ENCODE results near the gene GTF3C2. TPM values are rescaled to one million over a fixed set of nuclear protein-coding genes. Genes with fewer than 3 reads are reported as not detected.

Gene GTF3C2
- total and polyA plus RNA-seq, 2 of the 13 experiments (the other 11 are each of a cell fraction or from before 2014, with no cell fraction given) = 77.5 to 130 TPM

- TF ChIP-seq ZHX2 (IDR thresholded peaks at IDR 0.05; ENCODE audit: low read depth) (peak; percentile 73), ZHX2 (CRISPR knock-in tag; IDR thresholded peaks at IDR 0.05; ENCODE audit: borderline replicate concordance) (no peak), SMYD3 (CRISPR knock-in tag; IDR thresholded peaks at IDR 0.05) (no peak), STAT5B (CRISPR knock-in tag; IDR thresholded peaks at IDR 0.05) (no peak), ZUFSP (CRISPR knock-in tag; IDR thresholded peaks at IDR 0.05; ENCODE audit: borderline replicate concordance) (no peak), ZNF451 (CRISPR knock-in tag; IDR thresholded peaks at IDR 0.05) (no peak), ATF5 (CRISPR knock-in tag; IDR thresholded peaks at IDR 0.05; ENCODE audit: low read depth) (no peak), ZNF644 (CRISPR knock-in tag; IDR thresholded peaks at IDR 0.05; ENCODE audit: low read depth) (no peak), ZNF761 (CRISPR knock-in tag; conservative IDR thresholded peaks at IDR 0.05) (no peak), MXD4 (CRISPR knock-in tag; IDR thresholded peaks at IDR 0.05) (no peak), MAX (IDR thresholded peaks at IDR 0.05) (peak; percentile 86), HMG20B (CRISPR knock-in tag; conservative IDR thresholded peaks at IDR 0.05) (no peak), PCBP1 (IDR thresholded peaks at IDR 0.05; ENCODE audit: borderline replicate concordance, low read depth, low read length) (peak; percentile 66; the same call in 1 of the 2 replicates), BCL6 (CRISPR knock-in tag; IDR thresholded peaks at IDR 0.05) (0 out of 2 replicates have a peak, but pooled peaks have one; percentile 16), GMEB1 (CRISPR knock-in tag; IDR thresholded peaks at IDR 0.05; ENCODE audit: borderline replicate concordance) (peak; percentile 77; the same call in 1 of the 2 replicates), ATF6 (CRISPR knock-in tag; conservative IDR thresholded peaks at IDR 0.05) (no peak)
Measured at GRCh38 chr2:27380626-27381545, 24.3 kb upstream of the GTF3C2 start, which contains the start of gene ZNF513 (continued).
